ENCODE results near the gene CTIF.

Gene CTIF

GRCh38 chr18:48762022-48762421 lies 223.2 kb downstream of the CTIF start:
- DNase-seq, result no peak

GRCh38 chr18:48762836-48763718 lies 224.2 kb downstream of the CTIF start:
- DNase-seq, result no peak

GRCh38 chr18:48763719-48764100 lies 224.9 kb downstream of the CTIF start:
- DNase-seq, result no peak

DNA sequence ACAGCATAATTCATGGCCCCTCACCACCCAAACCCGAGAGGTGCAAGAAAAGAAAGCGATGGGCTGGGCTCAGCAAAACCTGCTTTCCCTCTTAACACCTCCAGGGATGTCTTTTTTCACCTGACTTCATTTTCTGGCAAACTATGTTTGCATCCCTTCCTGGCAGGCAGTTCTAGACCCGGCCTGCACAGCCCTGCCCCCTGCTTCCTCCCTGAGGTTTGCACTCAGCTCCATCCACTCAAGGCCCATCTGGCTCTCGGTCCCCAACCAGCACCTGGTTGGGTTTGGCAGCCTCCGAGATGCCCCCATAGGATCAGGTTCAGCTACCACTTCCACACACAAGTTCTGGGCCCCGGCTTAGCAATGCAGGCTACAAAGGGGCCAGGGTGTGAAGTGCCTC lies 226.2 kb downstream of the CTIF start:
- no peak for DNase-seq

GRCh38 chr18:48766026-48766425 lies 227.2 kb downstream of the CTIF start:
- peak; percentile 21 for DNase-seq

DNA sequence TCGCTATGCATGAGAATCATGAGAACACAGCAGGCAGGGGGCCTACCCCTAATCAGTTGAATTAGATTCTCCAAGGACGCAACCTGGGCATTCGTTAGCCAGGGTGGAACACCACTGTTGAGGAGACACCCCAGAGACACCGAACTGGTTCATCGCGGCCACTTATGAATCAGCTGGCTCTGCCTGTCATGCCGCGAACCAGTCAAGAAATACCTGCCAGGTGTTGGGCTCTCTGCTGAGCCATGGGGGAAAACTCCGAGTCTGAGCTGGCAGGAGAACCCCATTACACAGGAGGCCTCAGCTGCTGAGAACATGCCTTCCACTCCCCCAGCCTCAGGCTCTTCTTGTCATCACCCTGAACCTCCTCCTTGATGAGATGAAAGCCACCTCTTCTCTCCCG lies 227.7 kb downstream of the CTIF start:
- no peak for DNase-seq

DNA sequence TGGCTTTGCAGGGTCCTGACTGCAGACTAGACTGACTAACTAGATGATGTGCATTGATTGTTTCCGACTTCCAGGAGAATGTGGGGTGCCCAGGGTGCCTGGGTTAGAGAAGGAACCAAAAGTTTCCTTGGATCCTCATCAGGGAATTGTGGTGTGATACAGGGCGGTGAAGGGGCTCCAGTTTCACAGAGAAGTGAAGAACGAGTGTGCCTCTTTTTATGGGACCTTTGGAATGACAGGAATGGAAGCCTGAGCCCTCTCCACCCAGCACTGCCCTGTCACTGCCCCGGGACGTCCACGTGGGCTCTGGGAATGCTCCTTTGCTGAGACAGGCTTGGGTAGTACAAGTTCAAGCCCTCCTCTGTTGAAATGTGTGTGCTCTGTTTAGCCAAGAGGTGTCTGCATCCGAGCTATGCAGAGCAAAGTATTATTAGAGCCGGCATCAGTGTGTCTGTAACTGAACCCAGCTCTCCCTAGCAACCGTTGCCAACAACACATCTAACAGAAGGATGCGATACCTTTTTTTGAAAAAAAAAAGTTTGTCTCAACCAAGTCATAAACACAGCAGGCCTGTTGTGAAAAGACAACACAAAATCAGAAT lies 228.4 kb downstream of the CTIF start:
- DNase-seq, result no peak

- DNase-seq, result no peak
Measured at GRCh38 chr18:48769006-48769636, 230.3 kb downstream of the CTIF start.

GRCh38 chr18:48770243-48770642 lies 231.4 kb downstream of the CTIF start:
- DNase-seq, result no peak

DNA sequence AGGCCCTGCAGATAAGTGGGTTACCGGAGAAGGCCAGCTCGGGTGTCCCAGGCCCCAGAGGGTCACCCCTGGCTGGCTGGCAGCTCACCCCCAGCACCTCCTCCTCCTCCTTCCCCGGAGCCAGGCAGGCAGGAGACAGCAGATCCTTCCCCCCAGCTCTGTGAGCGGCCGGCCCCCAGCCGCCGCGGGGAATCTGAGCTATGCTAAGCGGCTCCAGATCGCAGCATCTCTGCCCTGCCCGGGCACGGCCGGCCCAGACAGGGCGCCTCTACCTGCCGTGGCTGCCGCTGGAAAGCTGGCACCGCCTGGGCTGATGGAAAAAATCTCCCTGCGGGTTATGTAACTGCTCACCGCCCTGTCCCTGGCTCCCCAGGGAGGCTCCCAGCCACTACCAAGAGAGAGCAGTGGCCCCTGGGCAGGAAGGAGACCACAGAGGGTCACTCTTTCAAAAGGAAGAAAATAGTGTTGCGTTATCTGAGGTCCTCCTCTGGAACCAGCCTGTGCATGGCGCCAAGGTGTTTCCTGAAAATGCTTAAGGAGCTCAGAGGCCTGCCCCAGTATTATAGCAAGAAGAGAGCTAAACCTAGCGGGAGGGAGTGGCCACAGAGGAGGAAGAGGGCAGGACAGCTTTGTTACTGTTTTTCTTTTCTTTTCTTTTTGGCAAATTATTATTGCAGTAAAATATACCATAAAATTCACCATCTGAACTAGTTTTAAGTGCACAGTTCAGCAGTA lies 233.0 kb downstream of the CTIF start:
- DNase-seq, result no peak

GRCh38 chr18:48772457-48772856 lies 233.6 kb downstream of the CTIF start:
- DNase-seq, result no peak

DNA sequence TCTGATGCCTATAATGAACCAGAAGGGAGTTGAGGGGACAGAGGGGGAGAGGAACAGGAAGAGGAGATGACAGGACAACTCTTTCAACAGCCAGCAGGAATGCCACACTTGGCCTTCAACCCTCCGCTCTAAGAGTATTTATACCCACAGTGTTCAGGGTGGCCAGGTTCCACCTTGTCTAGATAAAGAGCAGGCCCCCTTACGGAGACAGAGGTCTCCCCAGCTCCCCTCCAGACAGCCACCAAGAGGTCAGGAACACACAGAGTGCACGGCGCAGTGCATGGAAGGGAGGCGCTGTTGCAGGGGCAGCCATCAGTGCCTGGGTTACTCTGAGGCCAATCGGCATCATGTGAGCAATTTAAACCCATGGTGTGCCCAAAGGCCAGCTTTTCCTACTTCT lies 235.0 kb downstream of the CTIF start:
- no peak for DNase-seq

- DNase-seq, result no peak
Measured at GRCh38 chr18:48774941-48775340, 236.1 kb downstream of the CTIF start.

GRCh38 chr18:48775372-48776155 lies 236.7 kb downstream of the CTIF start:
- DNase-seq, result no peak

DNA sequence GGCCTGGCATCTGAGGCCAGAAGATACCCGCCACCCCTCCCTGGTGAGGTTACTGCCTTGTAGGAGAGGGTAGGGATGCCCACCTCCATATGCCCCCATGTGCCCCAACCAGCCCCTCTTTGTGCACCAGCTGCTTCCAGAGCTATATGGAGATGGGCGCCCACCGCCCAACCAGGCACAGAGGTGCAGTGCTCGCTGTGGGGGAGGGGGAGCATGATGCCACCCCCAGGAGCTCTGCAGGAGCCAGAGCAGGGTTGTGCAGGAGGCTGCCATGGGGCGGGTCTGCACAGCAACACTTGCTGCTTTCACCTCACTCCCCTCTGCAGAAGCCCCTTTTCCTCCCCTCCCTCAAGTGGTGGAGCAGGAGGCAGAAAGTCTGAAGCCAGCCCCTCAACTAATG lies 237.3 kb downstream of the CTIF start:
- DNase-seq, result no peak

- DNase-seq, result no peak
Measured at GRCh38 chr18:48776641-48777025, 237.8 kb downstream of the CTIF start.

DNA sequence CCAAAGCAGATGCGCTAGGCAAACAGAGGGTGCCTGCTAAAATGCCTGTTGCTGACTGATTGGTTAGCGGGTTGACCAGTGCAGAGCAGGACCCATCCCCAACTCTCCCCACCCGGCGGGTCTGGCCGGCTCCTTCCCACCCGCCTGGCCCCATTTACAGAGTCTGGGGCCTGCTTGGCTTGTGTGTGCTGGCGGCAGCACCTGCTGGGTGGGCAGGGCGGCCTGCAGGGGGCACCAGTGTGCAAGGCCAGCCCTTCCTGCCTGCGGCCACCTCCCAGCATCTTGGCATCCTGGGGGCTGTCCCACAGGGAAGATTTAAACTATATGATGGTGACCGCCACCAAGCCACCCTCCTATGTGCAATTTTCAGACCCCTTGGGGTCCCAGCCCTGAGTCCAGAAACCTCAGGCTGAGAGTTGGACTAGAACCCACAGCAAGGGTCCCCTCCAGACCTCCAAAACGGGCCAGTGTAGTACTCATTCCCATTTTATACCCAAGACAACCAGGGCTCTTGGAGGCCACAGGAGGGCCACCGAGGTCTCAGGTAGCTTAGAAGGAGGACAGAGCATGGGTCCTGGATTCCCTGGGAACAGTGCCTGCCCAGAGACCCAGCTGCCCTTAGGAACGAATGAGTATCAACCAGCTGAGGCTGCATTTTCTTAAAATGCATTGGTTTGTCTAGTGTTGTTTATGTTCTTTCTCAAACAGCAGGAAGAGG lies 238.4 kb downstream of the CTIF start:
- peak; percentile 30 for DNase-seq

DNA sequence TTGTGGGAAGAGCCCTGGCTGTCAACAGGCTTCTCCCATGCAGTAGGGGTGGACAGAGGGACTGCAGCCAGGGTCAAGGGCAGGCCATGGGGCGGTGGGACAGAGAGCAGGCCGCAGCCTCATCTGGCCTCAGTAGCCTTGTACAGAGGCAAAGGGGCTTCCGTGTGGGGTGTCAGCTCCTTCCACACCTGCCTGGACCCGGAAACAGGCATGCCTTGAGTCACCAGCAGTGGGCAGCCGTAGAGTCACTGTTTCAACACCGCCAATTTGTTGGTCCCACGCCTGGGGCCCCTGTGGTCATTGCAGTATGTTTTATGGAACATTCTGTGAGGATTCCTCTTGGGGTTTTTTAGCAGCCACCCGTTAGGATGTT lies 238.9 kb downstream of the CTIF start:
- DNase-seq, result no peak

- DNase-seq, result no peak
Measured at GRCh38 chr18:48778344-48779011, 239.6 kb downstream of the CTIF start.

- no peak for DNase-seq
Measured at GRCh38 chr18:48779462-48779861, 240.6 kb downstream of the CTIF start.

DNA sequence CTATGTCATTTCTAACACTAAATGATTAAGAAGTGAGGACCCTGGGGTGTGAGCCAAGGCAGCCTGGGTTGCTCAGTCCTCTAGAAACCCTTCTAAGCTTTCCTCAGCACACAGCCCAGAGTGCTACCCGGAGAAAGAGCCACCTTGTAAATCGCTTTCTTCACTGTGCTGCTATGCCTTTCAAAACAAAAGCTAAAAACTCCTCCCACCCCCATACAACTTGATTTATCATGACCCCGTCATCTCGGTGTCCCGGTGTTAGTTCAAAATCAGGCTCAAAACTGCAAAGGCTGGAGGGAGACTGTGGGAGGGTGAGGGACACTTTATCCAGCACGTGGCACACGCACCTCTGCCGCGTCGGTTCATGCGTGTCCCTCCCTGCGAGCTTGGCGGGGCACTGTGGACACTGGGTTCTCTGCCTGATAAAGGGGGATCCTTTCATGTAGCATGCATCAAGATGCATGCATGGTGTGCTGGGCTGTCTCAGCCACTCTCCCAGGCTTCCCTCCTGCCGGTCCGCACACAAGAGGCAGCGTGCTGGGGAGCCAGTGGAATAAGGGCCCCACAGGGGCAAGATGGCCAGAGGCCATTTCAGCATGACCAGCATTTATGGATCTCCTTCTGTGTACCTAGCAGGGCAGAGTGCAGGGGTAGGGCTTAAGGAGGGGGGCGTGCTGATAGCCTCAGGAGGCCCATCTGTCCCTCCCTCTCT lies 241.5 kb downstream of the CTIF start:
- no peak for DNase-seq

All from HCEC 1CT (cell line).